Stimulated activated CD4-positive, alpha-beta T cell treated with anti-CD3 and anti-CD28 coated beads, Interleukin-2, amount 100 ng/mL, for 48 hours (primary cell): ENCODE results near the gene OTP.
"Not testable (repeated sequence)": the region's sequence is repeated elsewhere in the genome, so short reads cannot be mapped to it uniquely, and the experiment has no call there.

Experiments used
- DNase-seq, 2 donors: peaks; one replicate each; pipeline ENCODE4 v3.0.0-alpha.2; 2020

Gene OTP

GRCh38 chr5:77638763-77639671 is 504 bp upstream of the OTP start:
- DNase-seq = no peak

DNA sequence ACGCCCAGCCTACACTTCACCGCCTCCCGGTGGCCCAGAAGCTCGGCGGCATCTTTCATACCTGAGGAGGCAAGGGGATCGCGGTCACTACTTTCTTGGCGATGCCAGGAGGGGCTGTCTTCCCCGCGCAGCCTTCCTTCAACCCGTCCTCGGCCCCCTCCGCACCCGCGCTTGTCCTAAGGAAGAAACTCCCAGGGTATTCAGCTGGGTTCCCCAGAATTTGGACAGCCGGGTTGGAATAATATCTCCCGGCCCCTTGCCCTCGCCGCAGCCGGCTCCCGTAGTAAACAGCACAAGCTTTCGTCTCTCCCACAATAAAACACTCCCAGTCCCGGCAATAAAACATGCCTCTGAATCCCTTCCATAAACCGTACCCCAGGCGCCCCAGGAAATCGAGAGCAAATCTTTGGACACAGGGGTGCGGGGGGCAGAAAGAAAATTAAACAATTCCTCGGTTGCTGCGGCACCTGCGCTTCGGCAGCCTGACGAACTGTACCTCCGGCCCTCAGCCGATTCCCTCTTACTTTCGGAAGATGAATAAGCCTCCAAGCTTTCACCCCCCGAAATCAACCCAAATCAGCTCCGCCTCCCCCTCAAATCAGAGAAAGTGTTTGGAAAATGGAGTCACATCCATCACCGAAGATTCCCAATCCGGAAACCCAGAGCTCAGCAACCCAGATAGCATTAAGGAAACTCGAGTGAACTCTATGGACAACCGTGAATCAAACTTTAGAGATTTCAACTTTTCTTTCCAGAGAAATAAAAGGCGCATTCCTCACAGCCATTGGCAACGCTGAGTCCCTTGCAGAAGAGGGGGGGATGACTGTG is 1.1 kb downstream of the OTP start:
- DNase-seq = no peak

DNA sequence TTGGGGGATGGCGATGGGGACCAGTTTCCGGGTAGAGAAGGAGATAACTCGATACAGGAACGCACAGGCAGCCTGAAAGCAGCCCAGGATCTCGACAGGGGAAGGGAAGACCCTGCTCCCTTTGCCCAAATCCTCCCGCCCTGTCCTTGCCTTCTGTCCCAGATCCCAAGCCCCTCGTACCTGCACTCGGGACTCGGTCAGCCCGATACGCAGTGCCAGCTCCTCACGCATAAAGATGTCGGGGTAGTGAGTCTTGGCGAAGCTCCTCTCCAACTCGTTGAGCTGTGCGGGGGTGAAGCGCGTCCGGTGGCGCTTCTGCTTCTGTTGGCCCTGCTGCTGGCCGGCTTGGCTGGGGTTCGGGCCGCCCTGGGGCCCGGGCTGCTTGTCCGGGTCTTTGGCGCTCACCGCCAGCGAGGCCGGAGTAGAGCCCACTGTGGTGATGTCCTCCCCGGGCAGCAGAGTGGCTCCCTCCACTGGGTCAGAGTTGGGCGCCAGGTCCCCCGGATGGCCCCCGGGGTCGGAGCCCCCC is 1.8 kb downstream of the OTP start:
- DNase-seq = no peak

GRCh38 chr5:77635917-77636640 is 2.4 kb downstream of the OTP start:
- DNase-seq = no peak

- no peak for DNase-seq
Measured at GRCh38 chr5:77635067-77635916, 3.2 kb downstream of the OTP start.

GRCh38 chr5:77633709-77634108 is 4.8 kb downstream of the OTP start:
- no peak for DNase-seq

- DNase-seq = no peak
Measured at GRCh38 chr5:77633207-77633675, 5.3 kb downstream of the OTP start.

- no peak for DNase-seq
Measured at GRCh38 chr5:77632526-77633206, 5.8 kb downstream of the OTP start.

GRCh38 chr5:77630114-77630680 is 8.3 kb downstream of the OTP start:
- DNase-seq = peak in 1 of 2 donors; percentile 50

DNA sequence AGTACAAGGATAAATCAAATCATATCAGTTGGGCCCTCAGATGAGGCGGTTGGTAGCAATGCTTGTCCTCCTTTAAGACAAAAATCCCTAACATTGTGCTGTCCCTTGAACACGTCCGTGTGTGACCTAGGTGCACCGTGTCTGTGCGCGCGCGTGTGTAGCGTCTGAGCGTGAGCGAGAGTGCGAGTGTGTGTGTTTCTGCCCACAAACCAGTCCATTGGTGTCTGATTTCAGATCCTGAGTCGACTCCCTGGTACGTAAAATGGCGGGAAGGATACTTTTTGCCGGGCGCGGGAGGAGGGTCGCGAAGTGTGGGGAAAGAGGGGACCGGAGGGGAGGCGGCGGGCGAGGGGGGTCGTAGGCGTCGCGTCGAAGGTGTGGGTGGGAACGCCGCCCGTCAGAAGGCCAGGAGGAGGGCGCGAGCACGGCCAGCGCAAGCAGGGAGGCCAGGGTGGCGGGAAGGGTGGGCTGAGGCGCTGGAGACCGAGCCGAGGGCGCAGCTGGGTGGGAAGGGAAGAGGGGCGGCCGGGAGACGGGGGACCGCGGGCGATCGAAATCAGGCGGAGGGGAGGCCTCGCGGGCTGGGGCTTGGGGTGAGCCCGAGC is 8.9 kb downstream of the OTP start:
- DNase-seq = no peak

DNA sequence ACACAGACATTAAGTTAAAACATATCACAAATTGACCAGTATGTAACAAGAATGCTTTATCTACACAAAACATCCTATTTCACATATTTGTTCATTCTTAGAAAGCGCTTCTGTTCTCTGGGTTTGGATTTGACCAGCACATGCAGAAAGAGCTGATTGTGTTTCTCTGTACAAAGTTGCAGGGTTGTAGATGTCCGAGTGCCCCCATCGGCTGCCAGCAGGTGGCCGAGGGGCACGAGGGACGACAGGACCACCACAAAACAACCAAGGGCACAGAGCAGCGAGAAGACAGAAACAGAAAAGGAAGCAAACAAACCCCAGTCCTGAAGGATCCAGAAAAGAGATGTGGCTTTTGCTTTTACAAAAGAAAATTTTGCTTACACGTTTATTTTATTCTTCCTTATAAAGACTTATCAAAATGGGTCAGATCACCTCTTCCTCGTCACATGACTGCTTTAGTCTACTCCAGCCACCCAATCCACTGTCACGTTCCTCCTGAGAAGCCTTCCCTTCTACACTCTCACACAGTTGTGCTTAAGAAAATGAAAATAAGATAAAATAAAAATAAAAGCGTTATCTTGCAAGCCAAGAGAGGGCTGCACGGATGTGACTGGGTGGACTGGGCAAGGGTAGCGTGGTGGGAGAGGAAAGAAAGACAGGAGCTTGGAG is 9.5 kb downstream of the OTP start:
- DNase-seq = no peak

DNA sequence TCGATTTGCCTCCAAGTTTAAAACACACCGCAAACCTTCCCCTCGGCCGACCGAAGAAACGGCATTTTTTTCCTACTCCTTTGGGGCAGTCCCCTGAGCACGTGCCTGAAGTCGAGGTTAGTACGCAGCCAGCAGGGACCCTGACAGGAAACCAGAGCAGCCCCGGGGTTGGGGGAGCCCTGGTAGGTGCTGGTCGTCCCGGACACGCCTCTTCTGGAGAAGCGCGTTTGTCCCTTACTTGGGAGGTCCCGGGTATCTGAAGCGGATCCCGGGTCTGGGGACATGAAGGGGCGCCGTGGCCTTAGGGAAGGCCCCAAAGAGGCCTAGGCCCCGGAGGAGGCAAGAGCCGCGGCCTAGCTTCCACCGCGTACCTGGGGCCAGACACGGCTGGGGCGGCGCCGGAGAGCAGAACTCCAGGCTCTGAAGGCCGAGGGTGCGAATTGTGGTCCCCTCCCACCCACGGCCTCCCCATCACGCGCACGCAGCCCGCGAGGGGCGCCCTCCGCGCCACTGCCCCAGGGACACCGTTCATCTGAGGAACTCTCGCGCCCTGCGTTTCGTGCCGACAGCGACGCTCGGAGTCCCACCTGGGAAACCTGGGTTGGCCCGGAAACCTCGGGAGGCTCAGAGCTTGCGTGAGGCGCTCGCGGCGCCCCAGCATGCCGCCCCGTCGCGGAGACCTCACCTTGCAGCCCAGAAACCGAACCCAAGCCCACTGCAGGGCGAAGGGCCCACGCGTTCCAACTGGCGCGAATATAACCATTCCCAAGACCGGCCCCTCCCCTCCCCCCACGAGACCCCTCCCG is 10.4 kb downstream of the OTP start:
- no peak for DNase-seq

DNA sequence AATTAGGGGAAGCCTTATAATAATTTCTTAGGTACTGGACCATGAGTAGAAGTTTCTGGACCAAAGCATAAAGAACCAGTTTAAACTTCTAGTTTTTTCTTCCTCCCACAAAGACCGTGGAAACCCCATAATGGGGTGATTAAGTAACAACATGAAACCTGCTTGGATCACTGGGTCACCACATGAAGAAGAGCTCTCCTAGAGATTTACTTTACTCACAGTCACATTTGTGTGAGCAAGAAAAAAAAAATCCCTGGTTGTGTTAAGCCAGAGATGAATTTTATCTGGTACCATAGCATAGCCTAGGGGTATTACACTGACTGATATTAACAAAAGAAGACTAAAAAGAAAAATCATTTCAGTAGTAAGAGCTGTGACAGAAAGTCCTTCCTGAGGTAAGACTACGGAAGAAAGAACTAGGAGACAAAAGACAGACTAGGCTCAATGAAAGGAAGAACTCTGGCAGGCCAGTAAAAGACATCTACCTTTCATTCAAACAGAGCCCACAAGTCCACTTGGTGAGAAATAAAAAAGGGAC is 15.2 kb downstream of the OTP start:
- DNase-seq = no peak

DNA sequence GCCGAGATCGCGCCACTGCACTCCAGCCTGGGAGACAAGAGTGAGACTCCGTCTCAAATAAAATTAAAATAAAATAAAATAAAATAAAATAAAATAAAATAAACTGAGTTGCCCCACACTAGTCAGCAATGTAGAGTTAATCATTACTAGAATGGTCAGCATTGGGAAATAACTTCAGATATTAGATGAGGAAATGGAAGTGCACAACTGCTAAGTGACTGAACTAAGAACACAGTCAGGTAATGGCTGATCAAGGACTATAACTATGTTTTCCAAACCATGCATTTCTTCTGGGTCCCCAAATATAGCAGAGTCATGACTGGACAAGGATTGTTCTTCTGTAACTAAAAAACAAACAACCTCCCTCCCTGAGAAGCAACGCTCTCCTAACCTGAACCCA is 17.1 kb downstream of the OTP start:
- DNase-seq = no peak

DNA sequence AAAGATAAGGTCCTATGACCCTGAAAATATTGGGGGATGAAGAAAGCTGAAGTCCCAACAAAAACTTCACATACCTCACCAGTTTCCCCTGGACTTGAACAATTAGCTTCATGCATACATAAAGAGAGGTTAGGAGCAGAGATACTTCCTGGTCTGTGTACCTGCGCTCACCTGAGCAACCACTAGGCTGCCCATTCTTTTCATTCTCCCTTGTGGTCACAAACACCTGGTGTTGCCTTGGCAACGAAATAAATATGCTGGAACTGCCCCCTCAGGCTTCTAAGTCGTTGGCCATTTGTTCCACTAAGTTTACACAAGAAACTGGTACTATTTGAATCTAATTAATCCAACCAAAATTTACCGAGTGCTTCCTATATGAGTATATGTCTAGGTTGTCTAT is 18.1 kb downstream of the OTP start:
- DNase-seq = no peak

GRCh38 chr5:77616920-77617319 is 21.6 kb downstream of the OTP start:
- DNase-seq = no peak

GRCh38 chr5:77608927-77609326 is 29.6 kb downstream of the OTP start:
- not testable (repeated sequence) for DNase-seq

DNA sequence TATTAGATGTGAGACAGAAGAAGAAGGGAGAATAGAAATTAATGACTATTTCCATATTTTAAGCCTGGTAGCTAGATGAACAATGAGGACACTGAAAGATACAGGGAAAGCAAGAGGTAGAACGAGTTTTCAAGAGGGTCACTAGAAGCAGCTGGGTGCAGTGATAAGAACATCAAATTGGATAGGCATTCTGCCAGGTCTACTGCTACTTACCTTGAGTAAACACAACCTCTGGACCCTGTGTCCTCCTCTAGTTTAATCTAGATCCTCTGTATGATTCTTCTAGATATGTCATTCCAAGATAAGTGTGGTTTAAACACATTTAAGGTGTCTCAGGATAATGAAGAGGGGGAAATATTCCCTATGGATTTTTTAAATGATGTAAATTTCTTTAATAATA is 31.2 kb downstream of the OTP start:
- DNase-seq = no peak

GRCh38 chr5:77606279-77606678 is 32.2 kb downstream of the OTP start:
- no peak for DNase-seq
